AG10803 (cell line): ENCODE results near the gene ENO3.

Experiments
- DNase-seq: peaks from one replicate; pipeline ENCODE4 v3.0.0; 2010; ENCODE audit warnings: low read depth
- H3K4me3 ChIP-seq: 2 replicates; pipeline ENCODE4 v1.5.1; 2011; ENCODE audit warnings: mild to moderate bottlenecking, low read length, control low read depth
- CTCF ChIP-seq: conservative IDR thresholded peaks from 2 replicates; pipeline ENCODE4 v1.5.1; 2011; ENCODE audit warnings: mild to moderate bottlenecking, low read length, control low read depth, inconsistent platforms

The ENO3 gene

GRCh38 chr17:4997302-4998026 is 46.5 kb downstream of the ENO3 start, which contains the start of the genes INCA1 and KIF1C:
TSS of gene INCA1 (minus strand) at chr17:4997522. CDS start at chr17:4994437, 3,085 bp downstream.
TSS of gene KIF1C (plus strand) at chr17:4997950. CDS start at chr17:5000247, 2,297 bp downstream.
- no peak; the same call in 1 of the 2 replicates for TF ChIP-seq CTCF
- H3K4me3 ChIP-seq: peak within 1 kb of the TSS; percentile 97
- DNase-seq: peak; percentile 83

- peak; percentile 23 for DNase-seq
- TF ChIP-seq CTCF: no peak
Observed at GRCh38 chr17:4998027-4998731, 47.3 kb downstream of the ENO3 start.

GRCh38 chr17:4998732-4999429 is 48.0 kb downstream of the ENO3 start:
- peak overlapping the region; percentile 97 for H3K4me3 ChIP-seq
- DNase-seq: no peak

More at GRCh38 chr17:4998027-4998731, 47.3 kb downstream of the ENO3 start:
- H3K4me3 ChIP-seq: peak overlapping the region; percentile 97

GRCh38 chr17:4999430-5000093 is 48.6 kb downstream of the ENO3 start:
- TF ChIP-seq CTCF: no peak
- no peak for DNase-seq
- peak overlapping the region; percentile 97 for H3K4me3 ChIP-seq

More at GRCh38 chr17:4998732-4999429, 48.0 kb downstream of the ENO3 start:
- no peak for TF ChIP-seq CTCF

- H3K4me3 ChIP-seq: peak overlapping the region; percentile 97
- TF ChIP-seq CTCF: no peak
- DNase-seq: peak; percentile 46
Observed at GRCh38 chr17:5000237-5000639, 49.3 kb downstream of the ENO3 start.

- no peak for TF ChIP-seq CTCF
- H3K4me3 ChIP-seq: no peak overlapping the region
- DNase-seq: no peak
Observed at GRCh38 chr17:5002121-5002788, 51.3 kb downstream of the ENO3 start.
